Stromal cell of bone marrow (primary cell): ENCODE results near the gene D2HGDH.
"Not testable (repeated sequence)": the region's sequence is repeated elsewhere in the genome, so short reads cannot be mapped to it uniquely, and the experiment has no call there.

Source experiments
- DNase-seq: peaks from one replicate; pipeline ENCODE4 v3.0.0-alpha.2; 2012; ENCODE audit warnings: low read depth

The D2HGDH gene

DNA sequence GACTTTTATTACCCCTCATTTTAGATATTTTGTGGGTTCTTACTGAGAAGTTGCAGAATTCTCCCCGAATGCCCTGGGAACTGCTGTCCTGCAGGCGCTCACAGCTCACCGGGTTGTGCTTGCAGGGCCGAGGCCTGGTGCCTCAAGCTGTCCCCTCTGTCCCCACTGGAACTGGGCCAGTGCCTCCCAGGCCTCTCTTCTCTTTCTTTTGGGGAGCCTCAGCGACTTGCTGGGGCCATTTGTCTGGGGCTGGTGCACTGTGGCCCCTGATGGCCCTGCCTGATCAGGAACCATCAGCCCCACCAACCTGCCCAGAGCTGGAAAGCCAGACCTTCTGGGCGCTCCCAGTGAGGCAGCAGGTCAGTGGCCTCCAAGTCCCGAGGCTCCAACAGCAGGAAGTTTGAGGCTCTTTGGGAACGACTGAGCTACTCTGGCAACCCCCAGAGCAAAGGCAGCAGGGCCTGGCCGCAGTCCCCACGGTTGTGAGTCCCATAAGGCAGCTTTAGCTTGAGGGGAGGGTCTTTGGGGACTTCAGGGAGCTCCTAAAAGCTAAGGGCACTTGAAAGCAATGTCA is 59.9 kb downstream of the D2HGDH start:
- DNase-seq, result no peak

DNA sequence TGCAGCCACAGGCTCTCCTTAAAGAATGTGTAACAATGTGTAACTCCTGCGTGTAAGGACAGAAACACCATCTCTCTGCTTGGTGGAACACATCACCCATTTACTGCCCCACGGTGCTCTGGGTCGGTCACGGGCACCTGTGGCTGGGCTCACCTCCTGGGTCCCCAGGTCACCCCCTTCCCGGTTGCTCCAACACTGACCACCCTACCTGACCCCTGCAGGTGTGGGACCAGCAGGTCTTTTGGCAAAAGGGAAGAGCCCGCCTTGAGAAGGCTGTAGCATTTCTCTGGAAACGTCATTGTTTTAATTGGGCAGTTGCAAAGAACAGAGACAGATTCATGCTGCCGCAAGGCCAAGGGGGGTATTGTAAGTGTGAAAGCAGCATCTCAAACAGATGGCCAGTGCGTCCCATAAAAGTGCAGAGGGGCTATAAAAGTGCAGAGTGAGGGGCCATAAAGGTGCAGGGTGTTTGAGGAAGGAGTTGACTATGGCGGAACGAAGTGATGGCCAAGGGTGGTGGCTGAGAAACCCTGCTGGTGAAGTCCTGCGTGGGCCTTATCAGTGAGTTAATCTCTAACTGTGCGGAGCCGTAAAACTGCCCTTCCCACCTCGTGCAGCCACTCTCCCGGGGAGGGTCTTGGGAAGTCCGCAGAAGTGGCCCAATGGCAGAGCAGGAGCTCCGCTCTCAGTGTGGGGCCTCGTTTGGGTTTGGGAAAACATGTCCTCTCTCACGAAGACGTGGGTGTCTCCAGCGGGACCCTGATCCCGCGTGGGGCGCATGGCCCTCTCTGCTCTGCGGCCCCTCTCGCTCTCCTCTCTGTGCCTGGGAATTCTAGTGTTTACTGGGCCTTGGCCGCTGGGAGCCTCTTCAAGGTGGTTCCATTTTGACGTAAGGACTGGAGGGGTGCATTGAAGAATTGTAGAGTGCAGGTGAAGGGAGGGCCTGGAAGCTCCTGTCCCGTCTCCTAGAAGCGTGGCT is 60.9 kb downstream of the D2HGDH start:
- no peak for DNase-seq

DNA sequence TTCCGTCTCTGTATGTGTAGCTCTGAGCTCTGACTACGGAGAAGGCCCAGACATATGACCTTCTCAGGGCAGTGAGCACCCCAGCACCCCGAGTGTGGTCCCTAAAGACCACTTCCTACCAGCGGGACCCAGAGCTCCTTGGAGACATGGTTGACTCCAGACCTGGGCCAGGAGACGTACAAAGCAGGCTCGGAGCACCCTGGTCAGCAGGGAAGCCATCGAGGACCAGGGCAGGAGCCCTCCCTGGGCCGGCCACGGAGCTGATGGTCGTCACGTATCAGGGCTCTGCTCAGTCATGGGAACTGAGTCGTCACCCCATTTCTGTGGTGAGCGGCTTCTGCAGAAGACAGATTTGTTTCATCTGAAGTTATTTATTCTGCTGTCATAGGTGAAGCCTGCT is 61.8 kb downstream of the D2HGDH start:
- no peak for DNase-seq

DNA sequence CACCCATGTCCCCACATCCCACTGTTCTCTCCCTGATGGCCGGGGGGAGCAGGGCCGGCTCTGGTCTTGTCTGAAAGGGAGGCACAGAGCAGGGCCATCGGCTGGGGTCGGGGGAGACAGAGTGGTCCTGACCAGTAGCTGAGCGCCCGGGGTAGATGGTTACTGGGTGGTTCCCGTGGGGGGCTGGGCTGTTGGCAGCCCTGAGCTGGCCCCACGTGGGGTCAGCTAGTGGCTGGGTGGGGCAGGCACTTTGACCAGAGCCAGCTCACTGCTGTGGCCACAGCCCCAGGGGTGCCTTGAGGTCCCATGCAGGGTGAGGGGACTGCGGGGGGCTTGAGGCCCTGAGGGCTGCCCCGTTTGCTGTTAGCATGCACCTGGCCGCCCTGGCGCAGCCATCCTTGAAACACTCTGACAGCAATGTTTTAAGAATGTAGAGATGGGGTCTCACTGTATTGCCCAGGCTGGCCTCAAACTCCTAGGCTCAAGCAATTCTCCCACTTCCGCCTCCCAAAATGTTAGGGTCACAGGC is 62.2 kb downstream of the D2HGDH start:
- DNase-seq, result no peak

DNA sequence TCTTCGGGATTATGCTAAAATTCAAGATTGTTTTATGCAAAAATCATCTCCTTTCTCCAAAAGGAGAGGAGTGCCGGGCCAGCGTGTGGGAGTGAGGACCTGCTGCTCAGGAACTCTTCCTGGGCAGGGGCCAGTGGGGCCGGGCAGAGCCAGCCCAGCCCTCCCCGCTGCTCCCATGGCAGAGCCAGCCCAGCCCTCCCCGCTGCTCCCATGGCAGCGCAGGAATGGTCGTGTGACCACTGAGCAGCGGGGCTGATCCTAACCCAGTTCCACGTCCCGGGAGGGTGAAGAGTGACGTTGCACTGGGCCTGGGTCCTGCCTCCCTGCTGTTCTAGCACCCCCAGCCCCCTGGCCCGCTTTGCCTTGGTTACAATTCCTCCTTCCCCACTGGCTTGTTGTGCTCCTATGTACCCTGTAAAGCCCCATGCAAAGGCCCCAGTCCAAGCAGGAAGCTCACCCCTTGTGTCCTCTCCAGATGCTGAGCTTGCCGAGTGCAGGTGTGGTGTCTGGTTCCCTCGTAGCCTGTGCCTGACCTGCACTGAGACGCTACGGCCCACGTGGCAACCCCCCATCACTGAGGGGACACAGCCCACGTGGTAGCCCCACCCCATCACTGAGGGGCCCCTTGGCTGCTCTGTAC is 63.1 kb downstream of the D2HGDH start:
- no peak for DNase-seq

DNA sequence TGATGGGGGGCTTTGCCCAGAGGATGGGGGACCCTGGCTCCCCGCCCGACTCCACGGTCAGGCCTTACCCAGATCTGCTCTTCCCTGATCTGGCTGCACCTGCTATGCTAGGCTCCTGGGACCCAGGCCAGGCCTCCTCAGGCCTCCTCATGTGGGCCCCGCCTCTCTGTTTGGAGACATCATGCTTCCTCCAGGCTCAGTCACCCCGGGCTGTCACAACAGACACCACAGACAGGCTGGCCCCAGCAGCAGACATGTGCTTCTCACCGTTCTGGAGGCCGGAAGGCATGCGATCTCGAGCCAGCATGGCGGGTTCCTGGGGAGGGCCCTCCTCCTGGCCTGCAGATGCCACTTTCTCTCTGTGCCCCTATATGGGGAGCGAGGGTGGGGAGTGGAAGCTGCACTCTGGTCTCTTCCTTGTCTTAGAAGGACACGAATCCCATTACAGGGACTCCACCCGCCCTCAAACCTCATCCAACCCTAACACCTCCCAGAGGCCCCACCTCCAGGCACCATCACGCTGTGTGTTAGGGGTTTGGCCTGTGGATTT is 63.7 kb downstream of the D2HGDH start:
- DNase-seq, result no peak

DNA sequence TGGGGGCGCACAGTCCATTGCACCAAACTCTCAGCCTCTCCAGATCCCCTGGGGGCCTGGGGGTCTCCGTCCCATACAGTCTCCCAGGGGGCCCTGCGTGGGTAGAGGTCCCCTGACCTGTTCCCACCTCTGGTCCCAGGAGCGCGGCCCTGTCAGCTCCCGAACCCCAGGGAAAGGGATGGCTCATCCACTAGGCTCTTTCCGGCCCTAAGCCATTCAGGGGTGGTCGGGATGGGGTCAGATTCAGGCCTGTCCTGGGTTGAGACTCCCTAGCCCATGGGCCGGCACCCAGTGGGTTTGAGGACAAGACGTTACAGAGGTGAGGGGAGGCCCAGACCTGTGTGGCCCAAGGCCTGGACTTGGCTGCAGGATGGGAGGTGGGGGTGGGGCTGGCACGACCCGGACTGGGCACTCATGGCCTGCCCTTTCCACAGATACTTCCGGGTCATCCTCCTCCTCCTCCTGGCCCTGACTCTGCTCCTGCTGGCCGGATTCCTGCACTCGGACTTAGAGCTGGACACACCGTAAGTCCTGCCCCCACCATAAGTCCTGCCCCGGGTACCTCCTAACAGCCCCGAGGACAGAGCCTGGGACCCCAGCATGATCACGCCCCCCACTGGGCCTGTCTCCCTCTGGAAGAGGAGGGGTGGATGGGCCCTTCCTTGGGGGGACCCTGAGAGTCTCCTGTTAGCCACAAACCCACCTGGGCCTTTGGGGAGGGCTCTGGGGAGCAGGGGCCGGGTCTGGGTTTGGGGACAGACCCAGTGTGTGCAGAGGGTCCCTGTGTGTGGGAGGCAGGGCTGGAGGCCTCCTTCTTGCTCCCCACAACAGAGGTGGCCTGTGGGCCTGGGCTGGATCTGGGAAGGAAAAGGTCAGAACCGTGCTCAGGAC is 64.4 kb downstream of the D2HGDH start:
- no peak for DNase-seq

DNA sequence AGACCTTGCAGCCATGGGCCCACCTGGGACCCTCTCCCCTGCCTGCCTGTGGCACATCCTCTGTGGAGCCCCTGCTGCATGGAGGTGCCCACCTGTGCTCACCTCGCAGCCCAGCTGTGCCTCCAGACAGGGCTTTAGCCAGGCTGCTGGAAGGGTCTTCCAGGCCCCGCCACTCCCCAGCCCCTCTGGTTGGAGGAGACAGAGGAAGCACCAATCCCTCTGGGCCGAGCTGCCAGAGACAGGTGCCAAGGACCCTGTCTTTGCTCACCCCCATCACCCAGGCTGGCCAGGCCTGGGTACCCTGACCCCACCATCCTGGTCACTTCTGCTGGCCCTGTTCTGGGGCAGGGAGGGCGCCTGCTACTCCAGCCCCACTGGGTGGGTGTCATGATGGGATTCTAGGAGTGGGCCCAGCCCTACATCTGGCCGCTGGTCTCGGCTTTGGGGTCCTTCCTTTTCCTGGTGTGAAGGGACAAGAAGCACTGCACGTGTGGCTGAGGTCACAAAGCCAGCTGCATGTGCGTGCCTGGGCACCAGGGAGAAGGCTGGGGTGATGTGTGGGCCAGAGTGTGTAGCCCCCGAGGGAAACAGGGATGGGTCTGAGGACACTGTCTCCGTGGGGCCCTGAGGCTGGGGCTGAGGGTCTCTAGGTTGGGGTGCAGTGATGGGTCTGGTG is 65.2 kb downstream of the D2HGDH start:
- no peak for DNase-seq

DNA sequence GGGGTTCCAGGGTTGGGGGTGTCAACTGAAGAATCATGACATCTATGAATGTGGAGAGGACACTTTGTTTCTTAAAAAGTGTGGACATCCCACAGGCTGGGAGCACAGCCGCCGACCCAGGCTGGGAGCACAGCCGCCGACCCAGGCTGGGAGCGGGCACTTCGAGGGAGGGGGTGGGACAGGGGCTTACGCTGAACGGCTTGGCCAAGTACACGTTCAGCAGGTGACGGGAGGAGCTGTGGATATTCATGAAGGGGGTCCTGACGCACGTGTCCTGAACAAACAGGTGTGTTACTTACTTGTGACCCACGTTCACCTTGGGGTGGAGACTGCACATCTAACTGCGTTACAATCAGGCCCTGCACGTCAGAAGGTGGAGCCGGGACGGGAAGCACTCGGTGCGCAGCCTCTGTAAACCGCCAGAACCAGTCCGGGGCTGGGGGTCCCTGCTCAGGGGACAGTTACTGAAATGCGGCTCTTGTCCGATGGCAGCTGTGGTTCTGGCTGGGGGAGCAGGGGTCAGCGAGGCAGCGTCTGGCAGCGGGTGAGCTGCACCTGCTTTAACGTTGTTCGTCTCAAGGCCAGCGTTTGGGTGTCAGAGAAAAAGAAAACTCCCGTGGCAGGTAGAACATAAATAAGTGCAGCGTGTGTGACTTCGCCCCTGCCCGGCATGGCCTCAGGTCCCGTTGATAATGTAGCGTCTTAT is 65.9 kb downstream of the D2HGDH start:
- DNase-seq, result not testable (repeated sequence)

DNA sequence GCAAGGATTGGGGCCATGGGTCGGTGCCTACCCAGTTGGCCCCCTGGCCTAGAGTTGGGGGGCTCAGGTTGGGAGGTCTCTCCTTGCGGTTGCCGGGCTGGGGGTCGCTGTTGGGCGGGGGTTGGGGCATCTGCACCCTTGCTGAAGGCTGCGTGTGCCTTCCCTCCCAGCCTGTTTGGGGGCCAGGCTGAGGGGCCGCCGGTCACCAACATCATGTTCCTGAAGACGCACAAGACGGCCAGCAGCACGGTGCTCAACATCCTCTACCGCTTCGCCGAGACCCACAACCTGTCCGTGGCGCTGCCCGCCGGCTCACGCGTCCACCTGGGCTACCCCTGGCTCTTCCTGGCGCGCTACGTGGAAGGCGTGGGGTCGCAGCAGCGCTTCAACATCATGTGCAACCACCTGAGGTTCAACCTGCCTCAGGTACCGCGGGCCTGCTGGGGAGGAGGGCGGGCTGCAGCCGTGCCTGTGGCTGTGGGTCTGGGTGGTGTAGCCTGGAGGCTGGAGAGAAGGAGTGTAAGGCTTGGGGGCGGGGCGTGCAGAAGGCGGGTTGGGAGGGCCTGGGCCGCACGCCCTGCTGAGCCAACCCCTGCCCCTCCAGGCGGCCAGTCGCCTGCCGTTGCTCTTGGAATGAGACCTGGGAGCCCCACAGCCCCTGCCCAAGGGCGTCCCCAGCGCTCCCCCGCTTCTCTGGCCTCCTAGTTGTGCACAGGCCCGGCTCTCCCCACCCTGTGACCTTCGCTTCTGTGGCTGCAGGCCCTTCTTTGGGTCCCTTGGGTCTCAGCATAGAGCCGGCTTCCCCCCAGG is 67.4 kb downstream of the D2HGDH start:
- no peak for DNase-seq

DNA sequence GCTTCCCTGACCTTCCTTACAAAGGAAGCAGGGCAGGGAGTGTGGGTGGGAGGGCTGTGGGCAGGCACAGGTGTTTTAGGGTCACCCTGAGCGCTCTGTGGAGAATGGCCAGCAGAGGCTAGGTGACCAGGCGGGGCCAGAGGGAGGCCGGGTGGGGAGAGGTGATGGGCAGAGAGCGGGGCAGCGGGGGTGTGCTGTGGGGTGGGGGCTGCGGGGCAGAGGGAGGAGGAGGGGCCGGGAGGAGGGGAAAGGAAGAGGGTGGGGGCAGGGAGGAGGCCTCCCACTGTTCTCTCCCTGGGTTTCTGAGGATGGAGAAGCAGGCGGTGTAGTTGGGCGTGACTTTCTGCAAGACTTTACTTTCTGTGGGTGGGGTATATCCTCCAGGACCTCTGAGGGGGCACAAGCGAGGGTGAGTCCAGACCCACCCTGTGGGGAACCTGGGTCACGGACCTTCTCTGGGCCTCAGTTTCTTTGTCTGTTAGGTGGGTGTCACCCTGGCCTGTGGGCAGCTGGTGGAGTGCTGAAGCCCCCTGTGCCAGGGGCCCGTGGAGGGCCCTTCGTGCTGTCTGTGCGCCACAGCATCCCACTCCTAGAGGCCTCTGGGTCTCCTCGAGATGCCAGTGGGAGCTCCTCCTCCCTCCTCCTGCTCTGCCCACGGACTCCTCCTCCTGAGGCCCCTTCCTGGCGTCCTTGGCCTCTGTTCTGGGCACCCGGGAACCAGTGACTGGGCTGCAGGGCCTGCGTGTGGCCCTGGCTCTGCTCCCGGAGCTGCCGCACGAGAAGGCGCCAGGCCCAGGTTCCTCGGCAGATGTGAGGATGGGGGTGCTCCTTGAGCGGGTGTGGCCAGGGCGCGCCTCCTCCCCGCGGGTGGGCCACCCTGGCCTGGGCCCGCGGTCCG is 68.2 kb downstream of the D2HGDH start:
- no peak for DNase-seq

DNA sequence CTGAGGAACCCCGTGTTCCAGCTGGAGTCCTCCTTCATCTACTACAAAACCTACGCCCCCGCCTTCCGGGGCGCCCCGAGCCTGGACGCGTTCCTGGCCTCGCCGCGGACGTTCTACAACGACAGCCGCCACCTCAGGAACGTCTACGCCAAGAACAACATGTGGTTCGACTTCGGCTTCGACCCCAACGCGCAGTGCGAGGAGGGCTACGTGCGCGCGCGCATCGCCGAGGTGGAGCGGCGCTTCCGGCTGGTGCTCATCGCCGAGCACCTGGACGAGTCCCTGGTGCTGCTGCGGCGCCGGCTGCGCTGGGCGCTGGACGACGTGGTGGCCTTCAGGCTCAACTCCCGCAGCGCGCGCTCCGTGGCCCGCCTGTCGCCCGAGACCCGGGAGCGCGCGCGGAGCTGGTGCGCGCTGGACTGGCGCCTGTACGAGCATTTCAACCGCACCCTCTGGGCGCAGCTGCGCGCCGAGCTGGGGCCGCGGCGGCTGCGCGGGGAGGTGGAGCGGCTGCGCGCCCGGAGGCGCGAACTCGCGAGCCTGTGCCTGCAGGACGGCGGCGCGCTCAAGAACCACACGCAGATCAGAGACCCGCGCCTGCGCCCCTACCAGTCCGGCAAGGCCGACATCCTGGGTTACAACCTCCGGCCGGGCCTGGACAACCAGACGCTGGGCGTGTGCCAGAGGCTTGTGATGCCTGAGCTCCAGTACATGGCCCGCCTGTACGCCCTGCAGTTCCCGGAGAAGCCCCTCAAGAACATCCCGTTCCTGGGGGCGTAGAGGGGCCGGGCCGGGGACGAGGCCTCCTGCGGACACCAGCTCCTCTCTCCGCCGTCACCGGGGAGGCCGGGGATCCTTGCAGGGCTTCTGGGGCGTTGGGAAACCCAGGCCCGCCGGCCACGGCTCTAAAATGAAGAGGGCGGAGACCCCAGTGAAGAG is 69.2 kb downstream of the D2HGDH start:
- DNase-seq, result peak; percentile 3

DNA sequence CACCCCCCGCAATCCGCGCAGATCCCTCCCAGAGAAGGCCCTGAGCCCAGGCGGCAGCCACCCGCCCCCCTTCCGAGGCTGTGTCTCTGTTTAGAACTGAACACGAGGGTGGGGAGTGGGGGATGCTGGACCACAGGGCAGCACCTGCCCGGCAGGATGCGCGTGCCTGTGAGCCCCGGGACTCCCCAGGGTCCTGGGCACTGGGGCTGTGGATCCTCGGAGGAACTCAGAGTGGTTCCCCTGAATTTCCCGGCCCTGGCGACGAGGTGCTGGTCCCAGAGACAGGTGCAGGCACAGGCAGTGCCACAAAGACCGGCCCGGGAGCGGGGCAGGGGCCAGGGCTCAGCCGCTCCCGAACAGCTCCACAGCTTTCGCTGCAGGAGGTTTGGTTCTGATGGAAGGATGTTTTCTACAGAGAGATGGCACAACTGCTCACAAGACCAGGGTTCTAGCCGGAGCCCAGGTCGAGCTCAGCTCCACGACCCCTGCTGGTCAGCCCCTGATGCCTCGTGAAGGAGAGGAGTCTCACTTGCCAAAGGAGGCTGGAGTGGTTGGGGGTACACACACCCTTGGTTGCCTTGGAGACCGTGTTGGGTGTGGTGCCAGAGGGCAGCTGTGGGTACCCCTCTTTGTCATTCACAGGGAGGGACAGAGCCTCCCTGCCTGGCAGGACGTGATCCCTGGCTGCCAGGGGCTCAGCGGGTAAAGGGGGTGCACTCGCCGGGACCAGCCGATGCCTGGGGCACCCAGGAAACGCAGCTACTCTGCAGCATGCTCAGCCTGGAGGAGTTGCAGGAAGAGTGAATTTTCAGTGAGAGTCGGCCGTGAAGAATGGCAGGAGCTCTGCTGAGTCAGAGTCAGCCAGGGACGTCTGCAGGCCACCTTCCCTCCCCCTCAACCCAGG is 70.1 kb downstream of the D2HGDH start:
- no peak for DNase-seq

DNA sequence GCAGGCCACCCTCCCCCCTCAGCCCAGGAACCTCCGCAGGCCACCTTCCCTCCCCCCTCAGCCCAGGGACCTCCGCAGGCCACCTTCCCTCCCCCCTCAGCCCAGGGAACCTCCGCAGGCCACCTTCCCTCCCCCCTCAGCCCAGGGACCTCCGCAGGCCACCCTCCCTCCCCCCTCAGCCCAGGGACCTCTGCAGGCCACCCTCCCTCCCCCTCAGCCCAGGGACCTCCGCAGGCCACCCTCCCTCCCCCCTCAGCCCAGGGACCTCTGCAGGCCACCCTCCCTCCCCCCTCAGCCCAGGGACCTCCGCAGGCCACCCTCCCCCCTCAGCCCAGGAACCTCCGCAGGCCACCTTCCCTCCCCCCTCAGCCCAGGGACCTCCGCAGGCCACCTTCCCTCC is 71.8 kb downstream of the D2HGDH start:
- not testable (repeated sequence) for DNase-seq

DNA sequence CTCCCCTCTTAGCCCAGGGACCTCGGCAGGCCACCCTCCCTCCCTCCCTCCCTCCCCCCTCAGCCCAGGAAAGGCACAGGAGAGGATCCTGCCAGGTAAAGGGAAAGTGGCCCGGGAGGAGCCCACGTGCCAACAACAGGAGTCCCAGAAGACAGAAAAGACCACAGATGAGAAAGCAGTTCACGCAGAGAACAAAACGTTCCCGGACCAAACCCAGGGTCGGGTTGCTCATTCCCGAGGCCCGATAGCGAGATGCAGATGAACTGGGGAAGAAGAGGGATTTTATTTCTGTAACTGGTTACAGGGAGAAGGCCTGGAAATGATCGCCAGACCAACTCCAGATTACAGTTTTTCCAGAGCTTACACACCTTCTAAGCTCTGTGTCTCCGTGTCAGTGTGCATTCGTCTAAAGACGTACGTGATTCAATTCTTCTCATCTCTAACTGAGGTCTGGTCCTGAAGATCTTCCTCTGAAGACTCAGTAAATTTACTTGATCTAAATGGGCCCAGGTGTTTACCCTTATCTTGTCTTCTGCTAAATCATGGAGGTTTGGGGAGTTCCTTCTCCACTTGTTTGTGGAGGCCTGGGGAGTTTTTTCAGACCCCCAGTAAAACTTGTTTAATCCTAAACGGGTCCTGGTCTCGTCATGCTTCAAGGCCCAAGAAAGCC is 73.8 kb downstream of the D2HGDH start:
- DNase-seq, result no peak
